Measurements from ENCODE around the gene SGCA.

DNA sequence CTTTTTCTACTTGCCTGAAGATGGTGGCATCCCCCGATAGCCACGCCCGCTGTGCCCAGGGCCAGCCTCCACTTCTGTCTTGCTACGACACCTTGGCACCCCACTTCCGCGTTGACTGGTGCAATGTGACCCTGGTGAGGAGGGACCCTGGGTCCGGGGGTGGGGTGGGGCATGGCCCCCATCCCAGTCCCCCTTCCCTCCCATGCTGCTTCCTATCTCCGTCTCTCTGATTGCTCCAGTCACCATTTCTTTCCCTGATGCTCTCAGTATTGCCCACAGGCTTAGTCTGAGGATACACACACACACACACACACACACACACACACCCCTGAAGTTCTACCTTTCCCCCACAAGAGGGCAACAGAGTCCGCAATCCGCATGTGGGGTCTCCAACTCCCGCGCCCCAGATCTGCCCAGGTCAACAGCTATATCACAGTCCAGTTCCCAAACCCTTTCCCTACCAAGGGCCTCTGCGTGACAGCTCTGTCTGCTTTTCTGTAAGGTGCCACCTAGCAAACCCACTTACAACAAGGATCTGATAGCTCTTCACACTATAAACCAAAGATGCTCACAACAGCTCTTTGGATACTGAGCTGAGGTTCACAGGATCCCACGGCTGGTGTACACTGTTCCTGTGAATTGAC lies 3.4 kb downstream of the SGCA start:
- peak; percentile 77 to 94 (median 85) for TF ChIP-seq CTCF (IDR thresholded peaks at IDR 0.05)
- TF ChIP-seq POLR2A (IDR thresholded peaks at IDR 0.05) = no peak

All from esophagus squamous epithelium (tissue), 4 donors.